K562 (cell line): Measurements from ENCODE around the gene PRKAR2B.

Experiments used
- BRF1 ChIP-seq: IDR thresholded peaks from 3 replicates; pipeline ENCODE4 v1.6.1; 2011; ENCODE audit warnings: borderline replicate concordance, mild to moderate bottlenecking; ENCODE audit not compliant: insufficient read length; ENCODE audit errors: extremely low read depth
- CTCF ChIP-seq, 3 experiments: IDR thresholded peaks in 2 of 3; conservative IDR thresholded peaks in 1 of 3; 2 replicates each; pipeline ENCODE4 v1.5.1; 2011 to 2012; ENCODE audit warnings: low read length in 3 of 3, mild to moderate bottlenecking in 3 of 3, control low read depth in 2 of 3, improper control_type of control experiment in 1 of 3, inconsistent platforms in 1 of 3, low read depth in 1 of 3, mixed read lengths in 1 of 3, moderate library complexity in 1 of 3; ENCODE audit not compliant: insufficient read depth in 2 of 3
- EGR1 ChIP-seq: fragments of 450-650 bp; conservative IDR thresholded peaks from 2 replicates; pipeline ENCODE4 v1.6.1; 2017; ENCODE audit warnings: mild to moderate bottlenecking
- HIVEP1 ChIP-seq: fragments of 250-450 bp; sonication (Bioruptor Pico); IDR thresholded peaks from 2 replicates; pipeline ENCODE4 v1.4.0; 2020; ENCODE audit warnings: mild to moderate bottlenecking
- POLR2AphosphoS5 ChIP-seq: IDR thresholded peaks from 2 replicates; pipeline ENCODE4 v1.6.1; 2011; ENCODE audit warnings: mild to moderate bottlenecking, low read depth, low read length, moderate library complexity; ENCODE audit not compliant: control insufficient read depth, insufficient read depth
- RBFOX2 ChIP-seq: fragments of 200-400 bp; formaldehyde crosslinking; IDR thresholded peaks from 2 replicates; pipeline ENCODE4 v1.6.1; 2017; ENCODE audit warnings: low read depth, mild to moderate bottlenecking, low read length, moderate library complexity
- SRSF3 ChIP-seq: fragments of 200-400 bp; formaldehyde crosslinking; IDR thresholded peaks from 2 replicates; pipeline ENCODE4 v1.6.1; 2016; ENCODE audit warnings: mild to moderate bottlenecking, low read length, moderate library complexity; ENCODE audit not compliant: insufficient read depth
- ZBED1 ChIP-seq: IDR thresholded peaks from 2 replicates; pipeline ENCODE4 v1.6.1; 2014
- ZNF124 ChIP-seq: sonication (generic); formaldehyde crosslinking; IDR thresholded peaks from 2 replicates; pipeline ENCODE4 v1.8.1; 2022; ENCODE audit warnings: missing genetic modification reagents
- ZNF274 ChIP-seq: IDR thresholded peaks from 2 replicates; pipeline ENCODE4 v1.6.1; 2011; ENCODE audit warnings: low read depth, mild to moderate bottlenecking, low read length, moderate library complexity, borderline replicate concordance
- TF ChIP-seq, protein P1 (sequence below): fragments of 250-450 bp; sonication (Bioruptor Pico); IDR thresholded peaks from 2 replicates; pipeline ENCODE4 v1.8.0; 2022; ENCODE audit warnings: moderate library complexity, mild to moderate bottlenecking, inconsistent platforms

DNA sequence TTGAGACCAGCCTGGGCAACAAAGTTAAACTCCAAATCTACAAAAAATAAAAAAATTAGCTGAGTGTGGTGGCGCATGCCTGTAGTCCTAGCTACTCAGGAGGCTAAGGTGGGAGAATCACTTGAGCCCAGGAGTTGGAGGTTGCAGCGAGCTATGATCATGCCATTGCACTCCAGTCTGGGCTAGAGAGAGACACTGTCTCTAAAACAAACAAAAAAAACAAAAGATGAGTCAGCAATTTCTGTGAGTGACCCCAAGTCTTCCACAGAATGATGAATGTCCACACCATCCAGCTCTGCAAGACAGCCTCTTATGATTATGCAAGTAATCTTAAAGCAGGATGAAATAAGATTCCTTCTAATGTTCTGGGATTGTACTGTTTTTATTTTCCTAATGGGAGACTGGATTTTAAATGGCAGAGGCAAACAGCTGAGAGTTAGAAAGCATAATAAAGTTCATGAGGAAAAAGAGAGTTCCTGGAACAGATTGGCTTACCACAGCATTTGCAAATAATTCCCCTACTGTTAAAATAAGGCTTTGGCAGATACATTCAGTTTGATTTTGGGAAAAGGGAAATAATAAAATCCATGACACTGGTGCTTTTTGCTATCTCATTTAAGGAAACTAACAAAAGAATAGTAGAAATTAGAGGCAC, 18.9 kb upstream of the PRKAR2B start:
- TF ChIP-seq ZNF124 (CRISPR knock-in tag), result no peak
- no peak for TF ChIP-seq ZNF274
- TF ChIP-seq RBFOX2, result no peak
- no peak for TF ChIP-seq EGR1
- no peak for TF ChIP-seq ZBED1
- TF ChIP-seq HIVEP1 (CRISPR knock-in tag), result no peak
- TF ChIP-seq POLR2AphosphoS5, result no peak
- TF ChIP-seq BRF1, result no peak
- no peak for TF ChIP-seq SRSF3
- no peak for TF ChIP-seq CTCF (IDR thresholded peaks at IDR 0.05 in 2 of 3, conservative IDR thresholded peaks at IDR 0.05 in 1 of 3; ENCODE audit: insufficient read depth in 2 of 3, low read depth in 1 of 3, low read length in 3 of 3)
- TF ChIP-seq, protein P1, sequence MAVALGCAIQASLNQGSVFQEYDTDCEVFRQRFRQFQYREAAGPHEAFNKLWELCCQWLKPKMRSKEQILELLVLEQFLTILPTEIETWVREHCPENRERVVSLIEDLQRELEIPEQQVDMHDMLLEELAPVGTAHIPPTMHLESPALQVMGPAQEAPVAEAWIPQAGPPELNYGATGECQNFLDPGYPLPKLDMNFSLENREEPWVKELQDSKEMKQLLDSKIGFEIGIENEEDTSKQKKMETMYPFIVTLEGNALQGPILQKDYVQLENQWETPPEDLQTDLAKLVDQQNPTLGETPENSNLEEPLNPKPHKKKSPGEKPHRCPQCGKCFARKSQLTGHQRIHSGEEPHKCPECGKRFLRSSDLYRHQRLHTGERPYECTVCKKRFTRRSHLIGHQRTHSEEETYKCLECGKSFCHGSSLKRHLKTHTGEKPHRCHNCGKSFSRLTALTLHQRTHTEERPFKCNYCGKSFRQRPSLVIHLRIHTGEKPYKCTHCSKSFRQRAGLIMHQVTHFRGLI (CRISPR knock-in tag), result no peak
